Activated CD4-positive, alpha-beta T cell treated with anti-CD3 and anti-CD28 coated beads for 24 hours (primary cell): Measurements from ENCODE around the gene S100A10.

Experiments
- DNase-seq, 2 donors: peaks; one replicate each; pipeline ENCODE4 v3.0.0-alpha.2; 2020; ENCODE audit warnings: low read depth in 2 of 2

Gene S100A10

DNA sequence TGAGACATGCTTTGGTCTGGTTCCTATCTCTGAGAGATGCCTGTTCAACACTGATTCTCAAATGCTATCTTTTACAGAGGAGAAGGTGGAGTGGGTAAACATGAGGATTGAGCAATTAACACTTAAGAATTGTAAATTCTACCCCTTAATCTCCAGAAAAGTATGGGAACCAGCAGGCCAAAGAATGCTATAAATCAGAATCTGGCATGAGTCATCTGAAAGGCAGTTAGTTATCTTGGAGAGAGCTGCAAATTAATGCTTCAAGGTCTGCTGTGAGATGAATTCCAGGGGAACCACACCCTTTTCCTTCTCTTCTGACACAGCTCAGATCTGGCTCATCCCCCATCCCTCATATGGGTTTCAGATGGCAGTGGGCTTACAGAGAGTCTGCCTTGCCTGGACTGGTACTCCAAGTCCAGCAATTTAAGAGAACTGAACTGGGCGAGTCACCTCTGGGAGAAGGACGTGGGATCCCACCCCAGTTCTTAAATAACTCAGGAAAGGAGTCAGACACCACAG, 5.2 kb downstream of the S100A10 start:
- no peak for DNase-seq

GRCh38 chr1:151986501-151987190, 7.0 kb downstream of the S100A10 start:
- DNase-seq: no peak

GRCh38 chr1:151985768-151986167, 7.9 kb downstream of the S100A10 start:
- no peak for DNase-seq

- DNase-seq: no peak
These were observed 8.4 kb downstream of the S100A10 start for GRCh38 chr1:151985270-151985669.

GRCh38 chr1:151984313-151984956, 9.2 kb downstream of the S100A10 start:
- peak in 1 of 2 donors; percentile 23 for DNase-seq

- DNase-seq: no peak
These were observed 11.2 kb downstream of the S100A10 start for GRCh38 chr1:151982300-151983005.

GRCh38 chr1:151981178-151981525, 12.5 kb downstream of the S100A10 start:
- no peak for DNase-seq

DNA sequence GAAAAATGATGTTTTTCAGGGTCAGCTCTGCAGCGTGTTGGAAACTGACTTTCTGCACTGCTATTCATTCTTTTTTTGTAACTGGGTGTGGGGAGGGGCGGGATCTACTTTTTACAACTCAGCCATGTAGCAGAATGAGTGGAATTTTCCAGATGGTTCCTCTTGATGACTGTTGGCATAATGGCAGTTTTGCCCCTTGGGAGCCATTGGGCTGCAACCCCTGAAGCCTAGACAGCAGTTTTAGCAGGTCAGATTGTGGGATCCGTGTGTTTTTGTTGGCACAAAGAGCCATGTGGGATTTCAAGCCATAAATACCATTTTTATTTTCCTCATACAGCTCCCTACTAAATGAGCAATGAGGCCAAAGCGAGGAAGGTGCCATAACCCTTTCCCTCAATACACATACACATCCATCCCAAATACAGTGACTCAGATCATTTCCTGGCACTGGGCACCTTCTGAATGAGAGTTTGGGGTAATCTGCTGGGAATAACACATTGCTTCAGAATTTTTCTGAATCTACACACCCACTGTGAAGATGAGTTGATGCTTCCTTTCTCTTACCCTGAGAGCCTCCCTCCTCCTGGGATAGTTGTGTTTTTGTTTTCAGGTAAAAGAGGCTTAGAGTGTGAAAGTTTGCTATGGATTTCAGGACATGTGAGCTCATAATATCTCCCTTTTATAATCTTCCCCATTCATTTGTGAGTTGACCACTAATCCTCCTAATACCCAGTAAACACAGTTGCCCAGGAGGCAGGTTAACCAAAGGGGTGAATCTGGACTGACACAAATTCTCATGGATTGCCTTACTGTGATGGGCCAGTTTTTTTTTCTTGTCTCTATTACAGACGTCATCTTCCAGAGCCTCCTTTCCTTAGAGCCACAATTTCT, 13.1 kb downstream of the S100A10 start:
- no peak for DNase-seq

DNA sequence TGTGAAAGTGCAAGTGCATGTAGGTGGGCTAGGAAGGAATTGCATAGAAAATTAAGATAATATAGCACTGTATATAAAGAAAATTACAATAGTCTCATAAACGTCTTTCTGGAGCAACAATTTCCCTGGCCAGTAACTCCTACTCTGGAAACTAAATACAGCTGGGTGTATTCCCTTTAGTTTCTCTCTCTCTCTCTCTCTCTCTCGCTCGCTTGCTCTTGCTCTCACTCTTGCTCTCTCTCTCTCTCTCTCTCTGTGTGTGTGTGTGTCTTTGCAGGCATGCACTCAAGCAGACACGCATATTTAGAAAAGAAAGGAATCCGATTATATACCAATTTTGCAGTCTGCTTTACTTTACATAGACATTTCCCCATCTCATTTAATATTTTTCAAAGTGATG, 14.7 kb downstream of the S100A10 start:
- DNase-seq: no peak

GRCh38 chr1:151977662-151978230, 15.9 kb downstream of the S100A10 start:
- DNase-seq: no peak

DNA sequence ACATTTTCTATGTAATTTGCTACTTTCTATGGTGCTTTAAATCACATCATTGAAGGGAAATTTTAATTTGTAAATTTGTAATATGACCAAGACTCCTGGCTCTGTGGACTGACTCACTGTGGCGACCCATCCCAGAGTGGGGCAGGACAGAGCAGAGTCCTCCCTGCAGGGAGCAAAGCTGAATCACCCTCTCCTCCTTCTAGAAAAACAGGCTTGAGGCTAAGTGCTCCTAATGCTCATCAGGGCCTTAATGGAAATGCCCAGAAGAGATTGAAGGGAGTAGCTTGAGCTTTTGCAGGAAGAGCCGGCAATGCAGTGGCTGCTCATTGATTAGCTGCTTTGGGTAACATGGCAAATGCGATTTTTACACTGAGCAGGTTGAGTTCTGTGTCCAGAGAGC, 16.8 kb downstream of the S100A10 start:
- no peak for DNase-seq

DNA sequence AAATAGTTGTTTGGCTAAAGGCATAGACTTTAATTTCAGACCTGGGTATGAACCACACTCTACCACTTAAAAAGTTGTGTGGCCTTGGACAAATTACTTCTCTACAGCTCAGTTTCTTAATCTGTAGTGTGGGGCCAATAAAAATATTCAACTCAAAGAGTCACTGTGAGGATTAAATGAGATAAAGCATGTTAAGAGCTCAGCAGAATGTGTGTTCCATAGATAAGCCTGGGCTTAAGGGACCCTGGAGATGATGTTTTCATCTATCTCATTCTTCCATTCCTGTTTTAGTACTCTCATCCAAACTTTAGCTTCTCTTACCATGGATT, 17.7 kb downstream of the S100A10 start:
- DNase-seq: no peak

GRCh38 chr1:151975311-151976014, 18.2 kb downstream of the S100A10 start:
- no peak for DNase-seq

DNA sequence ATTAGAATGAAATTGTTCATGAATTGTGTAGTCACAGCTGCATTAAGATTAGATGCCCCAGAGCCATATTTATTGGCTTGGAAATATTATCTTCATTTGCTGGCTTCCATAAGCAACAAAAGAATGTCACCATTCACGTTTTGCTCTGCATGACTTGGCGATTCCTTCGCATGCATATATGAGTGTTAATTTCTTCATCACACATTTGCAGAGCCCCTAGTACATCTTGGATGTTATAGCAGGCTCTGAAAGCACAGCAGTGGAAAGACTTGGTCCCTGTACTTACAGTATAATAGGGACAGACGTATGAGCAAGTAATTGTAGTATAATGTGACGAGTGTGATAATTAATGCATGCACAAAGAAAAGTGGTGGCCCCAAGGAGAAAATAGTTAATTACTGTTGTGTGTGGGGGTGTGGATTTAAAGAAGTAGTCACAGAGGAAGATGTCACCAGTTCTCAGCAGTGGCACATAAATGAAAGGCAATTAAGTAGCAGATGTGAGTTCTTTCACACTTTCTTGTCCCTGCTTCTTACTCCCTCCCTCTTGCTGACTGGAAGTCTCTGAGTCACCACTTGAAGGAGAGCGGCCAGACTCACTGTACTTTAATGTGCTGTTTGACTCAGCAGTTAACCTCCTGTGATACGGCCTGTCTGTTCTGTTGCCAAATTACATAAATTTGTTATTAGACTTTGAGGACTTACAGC, 21.0 kb downstream of the S100A10 start:
- no peak for DNase-seq

DNA sequence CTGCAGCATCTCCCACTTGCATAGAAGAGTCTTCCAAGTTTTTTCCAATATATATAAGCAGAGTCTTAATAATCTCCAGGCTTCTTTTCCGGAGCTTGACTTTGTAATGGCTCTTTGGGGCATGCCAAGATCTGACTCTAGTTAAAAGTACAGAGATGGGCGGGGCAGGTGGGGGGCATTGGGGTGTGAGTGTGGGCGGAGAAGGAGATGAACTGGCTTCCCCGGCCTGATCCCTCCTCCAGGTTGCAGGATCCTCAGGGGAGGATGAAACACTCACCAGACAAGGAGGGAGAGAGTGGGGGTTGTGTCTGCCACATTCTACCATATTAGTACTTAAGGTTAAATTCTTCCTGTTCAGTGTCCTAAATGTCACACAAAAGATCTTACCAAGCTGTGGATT, 23.0 kb downstream of the S100A10 start:
- no peak for DNase-seq

DNA sequence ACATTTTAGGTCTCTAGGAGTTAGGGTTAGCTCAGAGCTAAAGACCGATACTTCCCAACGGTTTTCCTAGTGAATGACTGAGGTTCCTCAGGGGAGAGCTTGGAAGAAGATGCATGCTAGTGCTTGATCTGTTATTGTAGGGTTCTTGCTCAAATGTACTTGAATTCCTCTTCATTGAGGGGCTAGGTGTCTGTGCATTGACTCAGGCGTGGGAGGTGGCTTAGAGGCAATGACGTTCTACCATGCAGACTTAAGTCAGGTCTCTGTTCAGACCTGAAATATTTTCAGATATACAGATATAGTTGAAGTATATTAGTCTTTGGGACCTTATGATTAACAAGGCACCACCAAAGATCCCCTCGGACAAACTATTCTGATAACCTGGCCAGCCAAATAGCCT, 23.5 kb downstream of the S100A10 start:
- DNase-seq: no peak

- DNase-seq: no peak
These were observed 24.8 kb downstream of the S100A10 start for GRCh38 chr1:151968791-151969399.

DNA sequence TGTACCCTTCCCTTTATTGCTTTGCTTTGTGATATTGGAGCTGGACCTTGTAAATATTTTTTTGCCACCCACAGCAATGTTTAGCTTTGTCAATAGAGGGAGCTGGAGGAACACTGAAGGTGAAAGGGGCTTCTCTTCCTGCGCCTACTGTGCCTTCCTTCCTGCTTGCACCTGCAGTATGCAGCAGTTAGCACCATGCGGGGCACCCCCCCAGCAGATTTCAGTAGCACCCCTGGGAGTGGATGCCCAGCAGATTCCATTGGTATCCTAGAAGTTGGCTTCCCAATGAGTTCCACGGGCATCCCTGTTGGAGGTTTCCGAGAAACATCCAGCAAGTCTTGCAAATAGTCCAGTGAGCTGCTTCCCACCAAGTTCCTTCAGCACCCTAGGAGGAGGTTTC, 25.6 kb downstream of the S100A10 start:
- peak in 1 of 2 donors; percentile 37 for DNase-seq

DNA sequence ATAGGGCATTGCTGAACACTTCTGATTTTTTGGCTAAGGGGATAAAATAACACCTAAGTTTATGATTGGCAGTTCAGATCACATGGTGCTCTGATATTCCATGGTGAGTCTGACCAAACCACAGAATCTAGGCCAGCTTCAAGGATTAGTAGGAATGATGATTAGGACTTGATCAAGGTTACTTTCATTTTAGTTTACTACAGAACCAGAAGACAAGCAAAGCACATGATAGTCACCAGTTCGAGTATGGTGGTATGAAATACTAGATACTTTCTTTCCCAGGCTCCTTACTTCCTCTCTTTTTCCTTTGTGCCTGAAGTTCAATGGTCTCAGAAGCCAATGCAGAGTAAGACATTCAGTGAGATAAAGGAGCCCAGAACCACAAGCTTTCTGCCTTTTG, 26.6 kb downstream of the S100A10 start:
- no peak for DNase-seq

GRCh38 chr1:151966061-151966460, 27.6 kb downstream of the S100A10 start:
- no peak for DNase-seq
